H4 (cell line): ENCODE measurements around the gene CYTH2. TPM values are rescaled to one million over a fixed set of nuclear protein-coding genes. Genes with fewer than 3 reads are reported as not detected.
"Not testable (repeated sequence)": the region's sequence is repeated elsewhere in the genome, so short reads cannot be mapped to it uniquely, and the experiment has no call there.

ENCODE experiments used
- DNase-seq: peaks from one replicate; pipeline ENCODE4 v3.0.0-alpha.2; 2015; ENCODE audit warnings: low spot score
- total RNA-seq: library from RNA; depleted of rRNA; stranded (reverse); fragments of >200 nt; shearing (Covaris generic); gene quantifications from 2 replicates; pipeline ENCODE4 v1.2.3, GENCODE V29; 2014; rRNA removed

CYTH2 gene
- total RNA-seq, 1 experiment from 2014 or later: 44.1 TPM

DNA sequence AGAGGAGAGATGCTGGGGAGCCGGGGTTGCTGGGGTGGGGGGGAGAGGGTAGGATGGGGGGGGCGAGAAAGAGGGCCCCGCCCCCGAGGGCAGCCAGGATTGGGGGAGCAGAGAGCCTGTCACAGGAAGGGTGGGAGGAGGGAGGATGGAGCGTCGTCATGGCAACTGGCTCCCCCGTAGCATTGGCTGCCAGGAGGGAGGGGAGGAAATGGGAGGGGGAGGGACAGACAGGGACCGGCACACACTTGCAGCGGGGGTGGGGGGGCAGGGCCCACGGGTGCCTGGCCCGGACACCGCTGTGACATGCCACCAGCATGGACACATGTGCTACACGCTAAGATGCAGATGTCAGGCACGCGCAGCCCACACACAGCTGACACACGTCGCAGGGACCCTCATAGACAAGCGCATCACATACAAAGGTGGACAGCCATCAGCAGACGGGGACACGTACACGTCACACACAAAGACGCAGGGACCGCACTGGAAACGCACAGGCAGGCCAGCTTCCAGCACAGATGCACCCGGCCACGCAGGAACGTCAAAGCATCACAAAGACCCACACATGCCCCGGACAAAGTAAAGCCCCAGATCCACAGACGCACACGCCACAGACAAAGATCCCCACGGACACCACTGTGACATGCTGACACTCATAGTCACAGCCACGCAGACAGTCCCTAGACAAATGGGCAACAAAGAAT, 42.8 kb downstream of the CYTH2 start, which contains the start of gene LMTK3:
Gene LMTK3, minus strand, starts transcription at position 36 of the 704 bp plus-strand sequence. CDS start 259 bp downstream, outside the sequence.
- no peak for DNase-seq

DNA sequence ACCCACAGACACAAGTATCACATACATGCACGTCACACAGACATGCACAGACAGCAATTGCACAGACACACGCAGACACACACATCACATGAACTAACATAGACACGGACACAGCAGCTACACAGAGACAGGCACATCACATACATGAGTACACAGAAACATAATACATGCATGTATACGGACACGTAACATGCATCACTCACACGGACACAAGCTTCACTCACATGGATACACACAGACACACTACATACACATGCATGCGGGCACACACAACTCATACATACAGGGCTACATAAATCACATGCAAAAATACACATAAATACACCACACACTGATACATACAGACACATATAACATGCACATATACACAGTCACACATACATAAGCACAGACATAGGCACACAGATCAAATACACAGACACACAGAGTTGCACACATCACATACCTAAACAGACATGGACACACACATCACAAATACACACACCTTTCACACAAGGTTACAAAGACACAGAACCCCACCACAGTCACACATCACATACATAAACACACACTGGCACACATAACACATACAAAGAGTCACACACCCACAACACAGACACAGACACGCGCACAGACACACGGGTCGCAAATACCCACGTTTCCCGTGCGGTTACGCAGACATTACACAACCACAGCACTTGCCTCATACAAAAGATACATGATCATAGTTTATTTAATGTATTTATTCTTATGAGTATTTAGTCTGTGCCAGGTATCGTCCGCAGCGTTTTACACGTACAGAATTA, 43.5 kb downstream of the CYTH2 start:
- DNase-seq: no peak

DNA sequence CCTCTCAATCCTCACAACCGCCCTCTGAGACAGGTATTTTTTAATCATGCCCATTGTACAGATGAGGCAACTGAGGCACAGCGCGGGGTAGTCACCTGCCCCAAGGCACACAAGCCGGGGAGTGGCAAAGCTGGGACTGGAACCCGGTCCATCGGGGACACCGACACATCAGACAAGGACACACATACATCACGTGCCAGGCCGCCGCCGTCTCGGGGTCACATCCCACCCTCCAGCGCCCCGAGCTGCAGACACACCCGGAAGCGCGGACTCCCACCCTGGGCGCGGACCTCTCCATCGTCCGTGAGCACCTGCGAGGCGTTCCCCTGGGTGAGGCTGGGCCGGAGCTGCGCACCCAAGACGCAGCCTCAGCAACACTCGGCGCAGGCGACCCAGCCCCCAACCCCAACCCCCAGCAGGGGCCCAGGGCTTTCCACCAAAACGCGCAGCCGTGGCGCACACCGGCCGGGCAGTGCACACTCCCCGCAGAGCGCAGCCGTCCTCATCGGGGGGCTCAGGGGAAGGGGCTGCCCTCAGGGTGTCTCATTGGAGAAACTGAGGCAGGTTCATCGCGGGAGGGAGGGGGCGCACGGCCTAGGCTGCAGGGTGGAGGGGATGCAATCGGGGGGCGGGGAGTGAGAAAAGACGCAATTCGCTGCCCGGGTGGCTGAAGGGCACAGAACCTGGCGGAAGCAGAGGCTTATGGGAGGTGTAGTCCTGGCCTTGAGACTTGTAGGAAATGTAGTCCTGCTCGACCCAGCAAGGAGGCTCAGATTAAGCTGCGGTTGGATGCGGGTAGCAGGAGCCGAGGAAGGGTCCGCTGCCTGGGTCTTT, 44.3 kb downstream of the CYTH2 start:
- DNase-seq: peak; percentile 79

DNA sequence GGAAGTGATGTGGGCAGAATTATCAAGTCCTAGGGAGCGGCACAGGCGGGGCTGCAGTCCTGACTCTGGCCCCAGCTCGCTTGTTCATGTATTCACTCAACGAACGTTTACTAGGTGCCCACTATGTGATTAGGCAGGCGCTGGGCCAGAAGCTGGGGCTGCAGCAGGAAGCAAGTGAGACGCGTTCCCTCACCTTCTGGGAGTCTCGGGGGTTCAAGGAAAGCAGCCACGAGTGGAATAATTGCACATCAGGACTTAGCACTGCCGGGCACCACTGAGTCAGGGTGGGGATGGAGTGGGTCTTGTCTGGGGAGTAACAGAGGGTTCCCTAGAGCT, 44.9 kb downstream of the CYTH2 start:
- no peak for DNase-seq

DNA sequence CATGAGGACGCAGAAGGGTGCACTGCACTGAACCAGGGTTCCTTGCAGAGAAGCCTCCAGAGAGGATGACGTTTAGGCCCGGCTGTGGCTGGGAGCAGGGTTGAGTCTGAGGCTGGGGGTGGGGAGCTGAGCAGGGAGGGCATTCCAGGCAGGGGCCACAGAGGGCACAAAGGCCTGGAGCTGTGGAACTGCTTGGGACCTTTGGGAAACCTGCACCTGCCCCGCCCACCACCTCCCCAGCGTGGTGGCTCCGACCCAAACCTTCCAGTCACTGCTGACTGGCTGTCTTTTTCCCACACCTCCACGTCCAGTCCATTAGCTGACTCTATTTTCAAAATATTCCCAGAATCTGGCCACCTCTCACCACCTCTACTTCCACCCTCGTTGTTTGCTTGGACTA, 47.4 kb downstream of the CYTH2 start:
- DNase-seq: no peak

DNA sequence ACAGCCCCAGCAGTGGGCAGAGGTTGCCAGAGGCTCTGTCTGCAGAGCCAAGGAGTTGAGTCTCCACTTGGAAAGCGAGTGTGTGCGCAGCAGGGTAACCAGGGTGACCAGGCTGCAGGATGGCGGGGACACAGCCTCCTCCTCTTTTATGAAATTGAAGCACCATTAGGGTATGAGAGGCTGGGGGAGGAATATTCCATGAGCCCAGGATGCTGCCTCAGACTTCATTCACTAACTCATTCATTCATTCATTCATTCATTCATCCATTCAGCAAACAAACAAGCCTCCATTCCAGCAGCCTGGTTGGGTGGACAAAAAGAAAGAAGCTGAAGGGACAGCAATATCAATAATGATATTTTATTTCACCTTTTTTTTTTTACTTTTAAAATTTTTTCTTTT, 49.0 kb downstream of the CYTH2 start:
- no peak for DNase-seq

DNA sequence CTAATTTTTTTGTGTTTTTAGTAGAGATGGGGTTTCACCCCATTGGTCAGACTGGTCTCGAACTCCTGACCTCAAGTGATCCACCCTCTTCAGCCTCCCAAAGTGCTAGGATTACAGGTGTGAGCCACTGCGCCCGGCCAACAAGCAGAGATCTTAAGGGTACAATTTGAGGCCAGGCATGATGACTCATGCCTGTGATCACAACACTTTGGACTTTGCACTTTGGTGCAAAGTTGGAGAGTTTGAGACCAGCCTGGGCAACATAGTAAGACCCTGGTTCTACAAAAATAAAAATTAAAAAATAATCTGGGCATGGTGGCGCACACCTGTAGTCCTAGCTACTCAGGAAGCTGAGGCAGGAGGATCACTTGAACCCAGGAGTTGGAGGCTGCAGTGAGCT, 50.3 kb downstream of the CYTH2 start:
- DNase-seq: not testable (repeated sequence)

DNA sequence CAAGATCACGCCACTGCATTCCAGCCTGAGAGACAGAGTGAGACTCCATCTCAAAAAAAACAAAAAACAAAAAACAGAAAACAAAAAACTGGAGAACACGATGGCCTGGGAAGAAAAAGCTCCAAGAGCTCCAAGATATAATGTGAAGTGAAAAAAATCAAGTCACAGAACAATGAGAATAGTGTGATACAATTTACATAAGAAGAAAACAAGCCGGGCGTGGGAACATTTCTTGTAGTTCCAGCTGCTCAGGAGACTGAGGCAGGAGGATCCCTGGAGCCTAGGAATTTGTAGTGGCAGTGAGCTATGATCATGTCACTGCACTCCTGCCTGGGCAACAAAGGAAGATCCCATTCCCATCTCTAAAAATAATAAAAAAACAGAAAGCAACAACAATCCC, 51.0 kb downstream of the CYTH2 start:
- no peak for DNase-seq

DNA sequence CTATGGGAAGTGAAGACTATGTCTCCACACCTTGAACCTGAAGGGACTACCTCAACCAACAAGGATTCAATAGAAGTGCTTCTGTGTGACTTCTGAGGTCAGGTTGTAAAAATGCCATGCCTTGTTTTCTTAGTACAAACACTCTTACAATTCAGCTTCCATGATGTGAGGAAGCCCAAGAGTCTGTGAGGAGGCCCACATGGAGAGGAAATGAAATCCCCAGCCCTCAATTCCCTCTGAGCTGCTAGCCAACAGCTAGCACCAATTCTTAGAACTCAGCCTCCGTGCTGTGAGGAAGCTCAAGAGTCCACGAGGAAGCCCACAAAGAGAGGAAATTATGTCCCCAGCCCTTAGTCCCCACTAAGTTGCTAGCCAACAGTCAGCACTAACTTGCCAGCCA, 55.1 kb downstream of the CYTH2 start:
- no peak for DNase-seq

DNA sequence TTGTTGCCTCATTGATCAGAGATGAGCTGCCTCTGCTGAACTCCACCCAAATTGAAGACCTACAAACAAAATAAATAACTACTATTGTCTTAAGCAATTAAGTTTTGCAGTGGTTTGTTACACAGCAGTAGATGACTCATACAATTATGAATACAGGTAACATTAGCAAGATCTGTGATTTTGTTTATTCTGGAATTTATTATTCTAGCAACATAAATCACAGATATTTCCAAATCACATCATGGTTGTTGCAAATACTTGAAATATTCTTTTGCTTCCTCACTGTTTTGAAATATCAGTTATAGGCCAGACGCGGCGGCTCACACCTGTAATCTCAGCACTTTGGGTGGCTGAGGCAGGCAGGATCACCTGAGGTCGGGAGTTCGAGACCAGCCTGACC, 55.6 kb downstream of the CYTH2 start:
- no peak for DNase-seq

DNA sequence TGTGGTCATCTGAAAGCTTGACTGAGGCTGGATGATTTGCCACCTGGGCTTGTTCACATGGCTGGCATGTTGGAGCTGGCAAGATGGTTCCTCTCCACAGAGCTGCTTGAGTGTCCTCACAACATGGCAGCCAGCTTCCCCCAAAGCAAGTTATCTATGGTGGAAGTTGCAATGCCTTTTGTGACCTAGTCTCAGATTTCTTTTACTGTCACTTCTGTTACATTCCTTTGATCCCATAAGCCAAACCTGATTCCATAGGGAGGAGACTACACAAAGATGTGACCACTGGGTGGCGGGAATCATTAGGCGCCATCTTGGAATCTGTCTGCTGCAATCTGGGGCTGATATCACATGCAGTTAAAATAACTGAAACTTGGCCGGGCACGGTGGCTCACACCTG, 60.0 kb downstream of the CYTH2 start:
- no peak for DNase-seq

DNA sequence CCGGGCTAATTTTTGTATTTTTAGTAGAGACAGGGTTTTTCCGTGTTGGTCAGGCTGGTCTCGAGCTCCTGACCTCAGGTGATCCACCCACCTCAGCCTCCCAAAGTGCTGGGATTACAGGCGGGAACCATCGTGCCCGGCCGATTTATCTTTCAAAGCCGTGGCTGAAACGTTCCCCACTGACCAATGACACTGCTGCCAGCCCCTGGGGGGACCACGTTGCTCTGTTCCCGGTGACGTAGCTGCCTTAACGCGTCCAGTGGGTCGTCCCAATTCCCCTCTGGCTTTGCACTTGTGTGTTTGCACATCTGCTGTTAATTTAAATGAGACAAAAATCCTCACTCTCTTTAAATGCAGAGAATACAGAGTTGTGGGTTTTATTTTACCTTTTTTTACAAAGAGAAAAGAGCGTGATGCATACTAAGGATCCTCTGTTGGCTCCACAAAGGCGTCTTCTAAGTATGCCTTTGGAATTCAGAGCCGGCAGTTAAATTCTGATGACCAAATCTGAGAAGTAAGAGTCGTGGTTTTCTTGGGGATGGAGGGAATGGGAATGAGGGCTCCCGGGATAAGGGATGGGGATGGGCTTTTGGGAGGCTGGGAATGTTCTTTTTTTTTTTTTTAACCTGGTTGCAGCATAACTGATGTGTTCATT, 61.0 kb downstream of the CYTH2 start:
- DNase-seq: no peak

DNA sequence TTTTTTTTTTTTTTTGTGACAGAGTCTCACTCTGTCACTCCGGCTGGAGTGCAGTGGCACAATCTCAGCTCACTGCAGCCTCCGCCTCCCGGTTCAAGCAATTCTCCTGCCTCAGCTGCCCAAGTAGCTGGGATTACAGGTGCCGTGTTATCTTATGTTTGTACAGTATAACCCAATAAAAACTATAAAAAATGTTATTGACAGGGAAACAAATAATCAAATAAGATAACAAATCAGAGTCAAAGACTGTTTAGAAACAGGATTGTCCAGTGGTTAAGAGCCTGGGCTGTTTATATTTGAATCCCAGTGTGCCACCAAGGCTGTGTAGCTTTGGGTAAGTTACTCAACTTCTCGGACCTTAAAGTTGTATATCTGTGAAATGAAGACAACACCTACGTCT, 61.6 kb downstream of the CYTH2 start:
- DNase-seq: no peak

Other genes with a start within 250 kb of the CYTH2 start
- gene CARD8, start 213.5 kb upstream of the CYTH2 start, total RNA-seq: 9.6 and 18.6 TPM in 2 replicates
- gene ZNF114, start 199.3 kb upstream of the CYTH2 start, total RNA-seq: 0.06 TPM in 1 of 2 replicates, not detected in the other
- 80.2 and 150 TPM in 2 replicates for gene EMP3, start 143.8 kb upstream of the CYTH2 start, total RNA-seq
- 3.3 and 3.6 TPM in 2 replicates for gene TMEM143, start 105.4 kb upstream of the CYTH2 start, total RNA-seq
- gene SYNGR4, start 105.0 kb upstream of the CYTH2 start, total RNA-seq: 0.35 TPM in 1 of 2 replicates, not detected in the other
- gene KDELR1, start 77.8 kb upstream of the CYTH2 start, total RNA-seq: 127 and 219 TPM in 2 replicates
- not detected in 2 replicates for gene GRIN2D, start 75.7 kb upstream of the CYTH2 start, total RNA-seq
- 54.8 and 65.5 TPM in 2 replicates for gene GRWD1, start 23.4 kb upstream of the CYTH2 start, total RNA-seq
- 0.23 and 0.41 TPM in 2 replicates for gene KCNJ14, start 13.8 kb upstream of the CYTH2 start, total RNA-seq
- 0.43 TPM in 1 of 2 replicates, not detected in the other for gene LMTK3, start 42.5 kb downstream of the CYTH2 start, total RNA-seq
- gene SULT2B1, start 82.8 kb downstream of the CYTH2 start, total RNA-seq: 0.23 TPM in 1 of 2 replicates, not detected in the other
- gene SPACA4, start 137.4 kb downstream of the CYTH2 start, total RNA-seq: not detected in 2 replicates
- gene FAM83E, start 145.7 kb downstream of the CYTH2 start, total RNA-seq: 0.06 and 1.6 TPM in 2 replicates
- gene RPL18, start 149.8 kb downstream of the CYTH2 start, total RNA-seq: 1,978 and 2,048 TPM in 2 replicates
- 6.5 and 9.0 TPM in 2 replicates for gene SPHK2, start 150.1 kb downstream of the CYTH2 start, total RNA-seq
- 14.0 and 34.2 TPM in 2 replicates for gene DBP, start 168.0 kb downstream of the CYTH2 start, total RNA-seq
- gene CA11, start 176.8 kb downstream of the CYTH2 start, total RNA-seq: 2.2 and 8.3 TPM in 2 replicates
- gene NTN5, start 203.6 kb downstream of the CYTH2 start, total RNA-seq: 0.58 TPM in 1 of 2 replicates, not detected in the other
- not detected in 2 replicates for gene FUT2, start 226.6 kb downstream of the CYTH2 start, total RNA-seq